HG03025 (cell line): ENCODE measurements around the gene TMEM128.
"Not testable (repeated sequence)": the region's sequence is repeated elsewhere in the genome, so short reads cannot be mapped to it uniquely, and the experiment has no call there.

Experiments
- ATAC-seq: cut with Tn5 transposase; IDR thresholded peaks from one replicate; pipeline ENCODE4 v1.9.1; 2021; ENCODE audit warnings: mild to moderate bottlenecking, moderate library complexity; ENCODE audit not compliant: unreplicated experiment, low FRiP score

The TMEM128 gene

DNA sequence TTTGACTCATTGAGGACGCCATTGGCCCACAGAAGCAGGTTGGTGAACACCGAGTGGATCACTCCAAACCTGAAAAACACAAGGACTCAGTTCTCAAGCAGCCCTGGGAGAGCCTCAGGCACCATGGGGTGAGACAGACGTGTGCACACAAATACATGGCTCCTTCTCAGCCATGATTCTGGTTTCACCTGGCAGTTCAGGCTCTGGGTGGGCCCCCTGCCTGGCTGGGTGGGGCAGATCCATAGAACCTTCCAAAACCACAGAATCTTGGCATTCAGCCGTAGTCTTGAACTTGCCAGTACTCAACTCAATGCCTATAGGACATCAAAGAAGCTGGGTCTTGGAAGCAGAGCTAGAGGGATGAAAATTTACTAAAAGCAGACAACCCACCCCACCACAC, 45.5 kb downstream of the TMEM128 start:
- ATAC-seq, result no peak

DNA sequence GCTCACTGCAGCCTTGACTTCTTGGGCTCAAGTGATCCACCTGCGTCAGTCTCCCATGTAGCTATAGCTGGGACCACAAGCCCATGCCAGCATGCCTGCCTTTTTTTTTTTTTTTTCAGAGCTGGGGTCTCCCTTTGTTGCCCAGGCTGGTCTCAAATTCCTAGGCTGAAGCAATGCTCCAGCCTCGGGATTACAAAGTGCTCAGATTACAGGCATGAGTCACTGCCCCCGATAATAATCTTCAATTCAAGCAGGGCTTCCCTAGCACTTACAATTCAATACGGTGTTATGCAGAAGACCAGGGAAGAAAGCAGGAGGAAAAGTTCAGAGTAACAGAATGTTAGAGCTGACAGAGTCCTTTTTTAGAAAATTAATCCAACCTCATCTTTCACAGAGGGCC, 47.4 kb downstream of the TMEM128 start:
- no peak for ATAC-seq

DNA sequence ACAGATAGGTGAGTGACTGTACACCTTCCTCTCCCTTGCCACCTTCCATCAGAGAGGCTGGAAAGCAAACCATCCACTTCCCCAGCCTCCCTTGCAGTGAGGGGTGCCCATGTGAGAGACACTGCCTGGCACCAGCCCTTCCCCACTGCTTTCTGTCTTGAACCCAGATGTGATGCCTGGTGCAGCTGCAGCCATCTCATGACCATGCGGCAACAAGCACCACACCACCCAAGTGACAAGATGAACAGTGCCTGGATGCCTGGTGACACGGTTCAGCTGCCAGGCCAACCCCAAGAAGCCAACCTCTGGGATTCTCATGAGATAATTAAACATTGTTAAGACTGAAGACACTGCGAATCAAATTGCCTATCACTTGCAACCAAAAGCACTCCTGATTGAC, 52.7 kb downstream of the TMEM128 start:
- ATAC-seq, result no peak

DNA sequence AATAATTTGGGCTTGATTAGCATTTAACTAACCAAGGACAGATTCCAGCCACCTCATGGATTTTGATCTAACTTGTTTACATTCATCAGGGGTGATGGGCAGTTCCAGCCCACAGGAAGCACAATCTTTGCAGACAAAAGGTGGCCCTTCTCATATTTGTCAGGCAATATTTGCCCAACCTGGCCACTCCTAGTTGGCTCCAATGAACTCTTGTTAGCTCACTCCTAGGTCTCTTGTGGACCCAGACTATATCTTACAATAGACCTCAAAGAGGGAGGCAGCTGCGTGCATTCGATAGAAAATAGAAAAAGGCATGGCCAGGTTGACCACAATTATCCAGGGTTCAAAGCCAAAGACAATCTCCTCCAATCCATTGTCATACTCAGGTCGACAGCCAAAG, 59.5 kb downstream of the TMEM128 start:
- ATAC-seq, result not testable (repeated sequence)
